K562 (cell line): Measurements from ENCODE around the gene IGSF21. TPM values are rescaled to one million over a fixed set of nuclear protein-coding genes. Genes with fewer than 3 reads are reported as not detected.

ENCODE experiments used
- ATAC-seq: fragments of 200-7000 bp; cut with Tn5 transposase; 3 replicates; pipeline ENCODE4 v1.9.1; 2020; ENCODE audit warnings: moderate library complexity
- BruUV-seq: library from RNA; stranded (reverse); fragments of 400-500 nt; replicated peaks from 2 replicates; lab custom pipeline; 2021; lab: Mats Ljungman, UMichigan
- CTCF ChIA-PET: fragments of 300-600 bp; formaldehyde crosslinking; extraction: SDS; loops from one replicate; lab custom pipeline; 2021; ENCODE audit warnings: low intra/inter-chr PET ratio; lab: Yijun Ruan, JAX
- POLR2A ChIA-PET: fragments of 300-600, 350-650 bp; sonication (Branson Sonifier 250); formaldehyde crosslinking; extraction: SDS; loops from one replicate; lab custom pipeline; 2021; ENCODE audit warnings: antibody characterized with exemption, inconsistent platforms; lab: Yijun Ruan, JAX
- DNase-seq, 4 experiments: peaks; one replicate each; pipeline versions ENCODE4 v3.0.0 to v3.0.0-alpha.2; 2011 to 2018; ENCODE audit warnings: low spot score in 3 of 4, mixed read lengths in 3 of 4; ENCODE audit errors: extremely low read depth in 1 of 4
- FAIRE-seq: peaks from 2 replicates; lab custom pipeline; 2011; peaks lifted over from hg19 to GRCh38; lab: Jason Lieb, UNC
- H2AFZ ChIP-seq: 2 replicates; pipeline ENCODE4 v1.6.0; 2011; ENCODE audit warnings: low read depth, low read length, control low read depth, inconsistent platforms
- H3K27ac ChIP-seq: fragments of 200-600 bp; 3 replicates; pipeline ENCODE4 v1.8.0; 2011; ENCODE audit warnings: low read depth, mild to moderate bottlenecking, control low read depth, inconsistent platforms, low read length, moderate library complexity, mixed read lengths; ENCODE audit errors: extremely low read depth
- H3K27me3 ChIP-seq, 2 experiments: fragments of 300-600 bp in 1 of 2; 2 replicates in 1 of 2; 3 replicates in 1 of 2; pipeline versions ENCODE4 v1.6.0 to v1.8.0; 2011; ENCODE audit warnings: inconsistent platforms in 2 of 2, low read length in 2 of 2, mild to moderate bottlenecking in 1 of 2, mixed read lengths in 1 of 2, moderate library complexity in 1 of 2; ENCODE audit not compliant: control insufficient read depth in 2 of 2, insufficient read depth in 2 of 2
- H3K36me3 ChIP-seq: fragments of 300-600 bp; 3 replicates; pipeline ENCODE4 v1.8.0; 2011; ENCODE audit warnings: mild to moderate bottlenecking, low read length, inconsistent platforms; ENCODE audit not compliant: control insufficient read depth, insufficient read depth
- H3K4me1 ChIP-seq, 2 experiments: fragments of 200-600 bp in 1 of 2; replicated peaks in 1 of 2; 2 replicates in 1 of 2; 3 replicates in 1 of 2; pipeline versions ENCODE4 v1.5.1 to v1.8.0; 2011; ENCODE audit warnings: inconsistent platforms in 2 of 2, low read length in 2 of 2, mild to moderate bottlenecking in 1 of 2, mixed read lengths in 1 of 2, moderate library complexity in 1 of 2; ENCODE audit not compliant: control insufficient read depth in 2 of 2, insufficient read depth in 2 of 2
- H3K4me2 ChIP-seq: 2 replicates; pipeline ENCODE4 v1.6.1; 2011; ENCODE audit warnings: low read length, control low read depth, inconsistent platforms, mixed read lengths; ENCODE audit not compliant: insufficient read depth
- H3K4me3 ChIP-seq: fragments of 200-600 bp; sonication (generic), shearing (Covaris generic); 2 replicates; pipeline ENCODE4 v1.5.1; 2016; ENCODE audit warnings: control low read depth, inconsistent platforms
- H3K79me2 ChIP-seq: fragments of 200-600 bp; 3 replicates; pipeline ENCODE4 v1.8.0; 2011; ENCODE audit warnings: low read length, inconsistent platforms; ENCODE audit not compliant: control insufficient read depth, insufficient read depth
- H3K9ac ChIP-seq, 2 experiments: 2 replicates each; pipeline versions ENCODE4 v1.6.0 to v1.6.1; 2011; ENCODE audit warnings: low read depth in 2 of 2, low read length in 2 of 2, control low read depth in 1 of 2, inconsistent platforms in 1 of 2, mild to moderate bottlenecking in 1 of 2, mixed read lengths in 1 of 2; ENCODE audit not compliant: insufficient read depth in 1 of 2
- H3K9me1 ChIP-seq: one replicate; pipeline ENCODE4 v1.6.0; 2011; ENCODE audit warnings: inconsistent platforms, mild to moderate bottlenecking, low read length, moderate library complexity; ENCODE audit not compliant: control insufficient read depth, insufficient read depth
- H3K9me3 ChIP-seq: replicated peaks from 2 replicates; pipeline ENCODE4 v1.5.1; 2011; ENCODE audit warnings: low read depth, low read length, inconsistent platforms; ENCODE audit not compliant: control insufficient read depth, insufficient read depth
- H4K20me1 ChIP-seq: replicated peaks from 2 replicates; pipeline ENCODE4 v1.6.1; 2011; ENCODE audit warnings: low read length, inconsistent platforms, mixed read lengths; ENCODE audit not compliant: control insufficient read depth, insufficient read depth
- ARID3B ChIP-seq: fragments of 250-450 bp; sonication (Bioruptor Pico); IDR thresholded peaks from 2 replicates; pipeline ENCODE4 v1.4.0; 2020; ENCODE audit warnings: borderline replicate concordance
- KDM4B ChIP-seq, 2 experiments: fragments of 450-650 bp in 1 of 2; sonication (generic) in 1 of 2; IDR thresholded peaks; 2 replicates each; pipeline ENCODE4 v1.6.1; 2016 to 2017; ENCODE audit warnings: borderline replicate concordance in 2 of 2, antibody characterized with exemption in 1 of 2, low read depth in 1 of 2, mild to moderate bottlenecking in 1 of 2
- LARP7 ChIP-seq: fragments of 450-650 bp; IDR thresholded peaks from 2 replicates; pipeline ENCODE4 v1.6.1; 2016
- NELFE ChIP-seq: IDR thresholded peaks from 2 replicates; pipeline ENCODE4 v1.6.1; 2011; ENCODE audit warnings: mild to moderate bottlenecking; ENCODE audit not compliant: insufficient read depth, insufficient read length
- PHB2 ChIP-seq: fragments of 450-650 bp; IDR thresholded peaks from 2 replicates; pipeline ENCODE4 v1.6.1; 2017; ENCODE audit warnings: low read depth
- PTBP1 ChIP-seq: fragments of 200-400 bp; formaldehyde crosslinking; IDR thresholded peaks from 2 replicates; pipeline ENCODE4 v1.6.1; 2017; ENCODE audit warnings: low read depth, low read length
- SIX5 ChIP-seq, 2 experiments: IDR thresholded peaks; 2 replicates each; pipeline ENCODE4 v1.6.1; 2011; ENCODE audit warnings: low read length in 2 of 2, borderline replicate concordance in 1 of 2, low read depth in 1 of 2, mild to moderate bottlenecking in 1 of 2, moderate library complexity in 1 of 2; ENCODE audit not compliant: insufficient read depth in 1 of 2
- TOE1 ChIP-seq, 2 experiments: fragments of 450-650 bp in 1 of 2; sonication (generic) in 1 of 2; formaldehyde crosslinking in 1 of 2; IDR thresholded peaks; 2 replicates each; pipeline versions ENCODE4 v1.7.1 to v1.8.0; 2016 to 2022; ENCODE audit warnings: borderline replicate concordance in 2 of 2, mild to moderate bottlenecking in 2 of 2, antibody characterized with exemption in 1 of 2, inconsistent platforms in 1 of 2, low read depth in 1 of 2, missing genetic modification reagents in 1 of 2, moderate library complexity in 1 of 2
- ZBTB8A ChIP-seq: fragments of 450-650 bp; IDR thresholded peaks from 2 replicates; pipeline ENCODE4 v1.6.1; 2018; ENCODE audit warnings: mild to moderate bottlenecking, moderate library complexity; ENCODE audit not compliant: partially characterized antibody
- ZNF124 ChIP-seq: sonication (generic); formaldehyde crosslinking; IDR thresholded peaks from 2 replicates; pipeline ENCODE4 v1.8.1; 2022; ENCODE audit warnings: missing genetic modification reagents
- ZNF445 ChIP-seq: fragments of 250-450 bp; sonication (Bioruptor Pico); IDR thresholded peaks from 2 replicates; pipeline ENCODE4 v1.4.0; 2020; ENCODE audit warnings: low read depth, mild to moderate bottlenecking, moderate library complexity
- ZNF507 ChIP-seq: conservative IDR thresholded peaks from 2 replicates; pipeline ENCODE4 v1.6.1; 2017; ENCODE audit warnings: missing genetic modification characterization, missing compliant biosample characterization
- ZNF707 ChIP-seq: fragments of 250-450 bp; sonication (Bioruptor Pico); conservative IDR thresholded peaks from 2 replicates; pipeline ENCODE4 v1.8.0; 2022; ENCODE audit warnings: inconsistent platforms, mild to moderate bottlenecking, moderate library complexity
- ZNF780A ChIP-seq: fragments of 250-450 bp; sonication (Bioruptor Pico); IDR thresholded peaks from 2 replicates; pipeline ENCODE4 v1.5.0; 2021; ENCODE audit warnings: mild to moderate bottlenecking
- WGBS: fragments of 100-300 bp; shearing (Covaris generic); methylation state at CpG from one replicate; pipeline ENCODE4 v1.1.6; 2016; ENCODE audit warnings: low coverage, mixed read lengths; ENCODE audit not compliant: insufficient coverage; ENCODE audit errors: missing lambda C conversion rate; 5-methylcytosine and 5-hydroxymethylcytosine counted together
- in situ Hi-C: fragments of 300-500 bp; cut with MboI; formaldehyde crosslinking; loops from 4 replicates; pipeline ENCODE4 v1.15.0; 2018; ENCODE audit warnings: inconsistent platforms, mixed read lengths
- intact Hi-C: fragments of 100-400 bp; cut with micrococcal nuclease; formaldehyde crosslinking; loops from 2 replicates; pipeline ENCODE4 v1.14.2; 2022
- polyA plus RNA-seq, 8 experiments: library from polyadenylated mRNA; depleted of rRNA in 4 of 8; stranded (reverse) in 5 of 8; unstranded in 3 of 8; fragments of >200 nt; fragmentation: Nextera tagmentation in 2 of 8; fragmentation: Illumina TruSeq in 1 of 8; extraction: Ambion mirVana in 2 of 8; extraction: Trizol in 1 of 8; gene quantifications; 2 replicates each; pipeline versions ENCODE4 v1.2.1 to v1.2.3, GENCODE V29; 2011 to 2014; ENCODE audit warnings: inconsistent platforms in 1 of 8, missing spikeins in 1 of 8
- total RNA-seq, 7 experiments: library from RNA; depleted of rRNA in 6 of 7; stranded (reverse); fragments of >200 nt in 6 of 7; fragmentation: Illumina TruSeq in 2 of 7; extraction: Trizol in 2 of 7; gene quantifications; 2 replicates each; pipeline versions ENCODE4 v1.2.1 to v1.2.3, GENCODE V29; 2011 to 2021; ENCODE audit warnings: low replicate concordance in 1 of 7

The IGSF21 gene
- total and polyA plus RNA-seq, 9 of the 15 experiments (the other 6 are each of a cell fraction or from before 2014, with no cell fraction given), result not detected

DNA sequence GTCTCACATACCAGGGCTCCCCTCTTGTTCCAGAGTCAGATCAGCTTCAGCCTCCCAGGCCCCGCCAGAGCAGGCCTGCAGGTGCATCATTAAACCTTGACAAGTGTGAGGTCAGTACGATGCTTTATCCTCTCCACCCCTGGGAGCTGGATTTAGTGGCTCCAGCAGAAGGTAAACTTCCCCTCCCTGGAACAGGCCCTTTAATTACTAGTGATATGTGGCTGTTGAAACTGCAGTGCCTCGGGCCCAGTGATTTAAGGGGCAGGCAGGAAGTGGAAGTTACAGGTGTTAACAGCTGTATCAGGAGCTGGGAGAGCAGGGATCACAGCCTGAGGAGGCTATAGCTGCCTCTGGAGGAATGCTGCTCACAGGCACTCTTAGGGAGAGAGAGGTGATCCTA lies 240.8 kb downstream of the IGSF21 start:
- ATAC-seq, result no peak
- no peak overlapping the region for H3K4me2 ChIP-seq
- H3K4me1 ChIP-seq, result peaks cover 0 to 3% of the 10 kb centered on the region in 2 experiments; a peak in 1 of 5 replicates
- H3K9me3 ChIP-seq, result no peaks in the 10 kb centered on the region
- H3K4me3 ChIP-seq, result no peak overlapping the region
- H3K27me3 ChIP-seq, result peaks cover 6 to 43% of the 10 kb centered on the region in 2 experiments; a peak in 3 of 5 replicates
- no peaks in the 10 kb centered on the region for H3K36me3 ChIP-seq
- H2AFZ ChIP-seq, result no peak overlapping the region
- CTCF ChIA-PET, result no interaction called here
- H3K9ac ChIP-seq, result no peak overlapping the region
- WGBS, result 0% methylated on average over 3 of the region's 3 CpGs
- H3K79me2 ChIP-seq, result no peaks in the 10 kb centered on the region
- in situ Hi-C loops, result no loop called here
- POLR2A ChIA-PET, result interaction anchor here (0.6 to 1.1 kb wide), 6 partner anchors 14 to 979 kb away, joined by 3 to 4 read pairs (median 3); no protein-coding TSS in a partner anchor
- TF ChIP-seq SIX5 (IDR thresholded peaks at IDR 0.05; ENCODE audit: borderline replicate concordance in 1 of 2, insufficient read depth in 1 of 2, low read depth in 1 of 2, low read length in 2 of 2), result no peak
- TF ChIP-seq ZBTB8A, result no peak
- TF ChIP-seq ZNF445 (CRISPR knock-in tag), result no peak
- TF ChIP-seq ZNF780A, result no peak
- TF ChIP-seq ZNF707 (CRISPR knock-in tag), result no peak
- TF ChIP-seq ARID3B (CRISPR knock-in tag), result no peak
- TF ChIP-seq PTBP1, result no peak
- TF ChIP-seq LARP7, result no peak
- no peak for TF ChIP-seq ZNF124 (CRISPR knock-in tag)
- TF ChIP-seq KDM4B (IDR thresholded peaks at IDR 0.05; ENCODE audit: borderline replicate concordance in 2 of 2, low read depth in 1 of 2), result no peak
- no peak for TF ChIP-seq TOE1 (IDR thresholded peaks at IDR 0.05; ENCODE audit: borderline replicate concordance)
- no peak for TF ChIP-seq TOE1 (CRISPR knock-in tag; IDR thresholded peaks at IDR 0.05; ENCODE audit: borderline replicate concordance, low read depth)
- no peak for TF ChIP-seq NELFE
- no peak for TF ChIP-seq ZNF507 (tag)
- TF ChIP-seq PHB2, result no peak
- TF ChIP-seq, all 486 proteins: peak for 0
- no peak for DNase-seq
- BruUV-seq, result no TSS peak
- peaks cover 3% of the 10 kb centered on the region for H4K20me1 ChIP-seq
- no peaks in the 10 kb centered on the region for H3K9me1 ChIP-seq
- no peak for FAIRE-seq
- H3K27ac ChIP-seq, result no peak overlapping the region
- intact Hi-C loops, result no loop called here
